Liver (tissue), 9 donors: Measurements from ENCODE around the gene PARP9. TPM values are rescaled to one million over a fixed set of nuclear protein-coding genes. Genes with fewer than 3 reads are reported as not detected.
"Not testable (repeated sequence)": the region's sequence is repeated elsewhere in the genome, so short reads cannot be mapped to it uniquely, and the experiment has no call there.

Experiments
- DNase-seq: peaks from one replicate; pipeline ENCODE4 v3.0.0-alpha.2; 2017; ENCODE audit warnings: low spot score
- H3K27ac ChIP-seq, 2 donors: one replicate each; pipeline ENCODE4 v1.7.0; 2013; ENCODE audit warnings: inconsistent platforms in 2 of 2, low read length in 2 of 2, control low read depth in 1 of 2, low read depth in 1 of 2, mild to moderate bottlenecking in 1 of 2
- H3K27me3 ChIP-seq, 4 donors: one replicate each; pipeline versions ENCODE4 v1.6.1 to v1.7.0; 2013; ENCODE audit warnings: low read length in 3 of 4, inconsistent platforms in 1 of 4, mild to moderate bottlenecking in 1 of 4, moderate library complexity in 1 of 4; ENCODE audit not compliant: control insufficient read depth in 4 of 4, insufficient read depth in 4 of 4
- H3K36me3 ChIP-seq, 4 donors: one replicate each; pipeline versions ENCODE4 v1.6.1 to v1.7.0; 2013; ENCODE audit warnings: low read length in 3 of 4, mild to moderate bottlenecking in 3 of 4, low read depth in 1 of 4, moderate library complexity in 1 of 4; ENCODE audit not compliant: control insufficient read depth in 4 of 4, insufficient read depth in 3 of 4
- H3K4me1 ChIP-seq, 4 donors: one replicate each; pipeline versions ENCODE4 v1.6.1 to v1.7.0; 2013; ENCODE audit warnings: low read length in 3 of 4, mild to moderate bottlenecking in 3 of 4, moderate library complexity in 1 of 4; ENCODE audit not compliant: control insufficient read depth in 4 of 4, insufficient read depth in 4 of 4
- H3K4me3 ChIP-seq, 3 donors: one replicate each; pipeline versions ENCODE4 v1.6.1 to v1.7.0; 2013; ENCODE audit warnings: low read length in 3 of 3, control low read depth in 1 of 3, low read depth in 1 of 3, mild to moderate bottlenecking in 1 of 3
- H3K9ac ChIP-seq, 2 donors: one replicate each; pipeline ENCODE4 v1.7.0; 2013; ENCODE audit warnings: low read length in 2 of 2, mild to moderate bottlenecking in 2 of 2, moderate library complexity in 2 of 2, control low read depth in 1 of 2, low read depth in 1 of 2
- H3K9me3 ChIP-seq, 4 donors: one replicate each; pipeline versions ENCODE4 v1.6.1 to v1.7.0; 2013; ENCODE audit warnings: low read length in 3 of 4; ENCODE audit not compliant: control insufficient read depth in 4 of 4
- ATF3 ChIP-seq: IDR thresholded peaks from 2 replicates; pipeline ENCODE4 v1.6.1; 2016; ENCODE audit warnings: antibody characterized with exemption
- CTCF ChIP-seq: fragments of 150-350 bp; IDR thresholded peaks from 2 replicates; pipeline ENCODE4 v1.5.1; 2017; ENCODE audit warnings: improper control_type of control experiment, low read depth, low read length; ENCODE audit not compliant: missing input control
- EGR1 ChIP-seq, 2 donors: IDR thresholded peaks; 2 replicates each; pipeline ENCODE4 v1.6.1; 2016 to 2018; ENCODE audit warnings: antibody characterized with exemption in 2 of 2, low read depth in 2 of 2
- FOXA1 ChIP-seq: IDR thresholded peaks from 2 replicates; pipeline ENCODE4 v1.6.1; 2016; ENCODE audit warnings: antibody characterized with exemption
- FOXA2 ChIP-seq: IDR thresholded peaks from 2 replicates; pipeline ENCODE4 v1.6.1; 2016; ENCODE audit warnings: antibody characterized with exemption
- HNF4A ChIP-seq, 2 donors: conservative IDR thresholded peaks; 2 replicates each; pipeline ENCODE4 v1.6.1; 2016; ENCODE audit warnings: antibody characterized with exemption in 2 of 2, mild to moderate bottlenecking in 2 of 2
- HNF4G ChIP-seq: IDR thresholded peaks from 2 replicates; pipeline ENCODE4 v1.6.1; 2016; ENCODE audit warnings: antibody characterized with exemption
- JUND ChIP-seq, 2 donors: IDR thresholded peaks; 2 replicates each; pipeline ENCODE4 v1.6.1; 2016; ENCODE audit warnings: antibody characterized with exemption in 2 of 2
- MAX ChIP-seq: IDR thresholded peaks from 2 replicates; pipeline ENCODE4 v1.6.1; 2016; ENCODE audit warnings: antibody characterized with exemption
- NR2F2 ChIP-seq: IDR thresholded peaks from 2 replicates; pipeline ENCODE4 v1.6.1; 2016; ENCODE audit warnings: antibody characterized with exemption
- RAD21 ChIP-seq, 2 donors: IDR thresholded peaks; 2 replicates each; pipeline ENCODE4 v1.6.1; 2016; ENCODE audit warnings: antibody characterized with exemption in 2 of 2, mild to moderate bottlenecking in 2 of 2
- REST ChIP-seq: IDR thresholded peaks from 2 replicates; pipeline ENCODE4 v1.6.1; 2016; ENCODE audit warnings: antibody characterized with exemption, mild to moderate bottlenecking
- RXRA ChIP-seq, 2 donors: IDR thresholded peaks; 2 replicates each; pipeline ENCODE4 v1.6.1; 2017 to 2018; ENCODE audit warnings: antibody characterized with exemption in 2 of 2, mild to moderate bottlenecking in 1 of 2
- SP1 ChIP-seq: IDR thresholded peaks from 2 replicates; pipeline ENCODE4 v1.6.1; 2018; ENCODE audit warnings: antibody characterized with exemption, mild to moderate bottlenecking
- TAF1 ChIP-seq: conservative IDR thresholded peaks from 2 replicates; pipeline ENCODE4 v1.6.1; 2016; ENCODE audit warnings: antibody characterized with exemption, mild to moderate bottlenecking
- YY1 ChIP-seq: IDR thresholded peaks from 2 replicates; pipeline ENCODE4 v1.6.1; 2016; ENCODE audit warnings: antibody characterized with exemption, mild to moderate bottlenecking
- whole genome bisulfite sequencing: extraction: QIAGEN DNeasy Blood & Tissue Kit; methylation state at CpG from one replicate; pipeline ENCODE4 v1.1.7; 2013; 5-methylcytosine and 5-hydroxymethylcytosine counted together
- polyA plus RNA-seq, 2 donors: library from polyadenylated mRNA; stranded (reverse) in 1 of 2; unstranded in 1 of 2; fragments of 200-250 nt in 1 of 2; fragments of >200 nt in 1 of 2; fragmentation: Nextera tagmentation in 1 of 2; extraction: Ambion mirVana in 1 of 2; gene quantifications; one replicate each; pipeline versions ENCODE4 v1.2.1 to v1.2.3, GENCODE V29; 2013 to 2015
- total RNA-seq, 2 donors: library from RNA; depleted of rRNA; stranded (reverse); fragments of >200 nt; gene quantifications; one replicate each; pipeline ENCODE4 v1.2.3, GENCODE V29; 2014
- donor health status: healthy.
- donor health status: healthy.
- donor health status: healthy.
- donor health status: healthy.
- donor health status: healthy.

Gene PARP9
- total and polyA plus RNA-seq, 4 donors: 34.8 to 74.0 (median 48.9) TPM

- peak overlapping the region; percentile 76 to 95 (median 82) for H3K4me3 ChIP-seq
- H3K9ac ChIP-seq: peak overlapping the region; percentile 39 to 69
- peak overlapping the region; percentile 95 to 98 for H3K27ac ChIP-seq
- no peak for TF ChIP-seq EGR1 (IDR thresholded peaks at IDR 0.05; ENCODE audit: low read depth in 2 of 2)
- 10% methylated on average over 19 of the region's 19 CpGs for WGBS
- no peaks in the 10 kb centered on the region for H3K9me3 ChIP-seq
- no peaks in the 10 kb centered on the region for H3K36me3 ChIP-seq
- DNase-seq: no peak
- peaks cover 3 to 48% (median 35%) of the 10 kb centered on the region in 4 donors for H3K4me1 ChIP-seq
- H3K27me3 ChIP-seq: no peaks in the 10 kb centered on the region
Measured at GRCh38 chr3:122513386-122514122, 50.5 kb downstream of the PARP9 start.

GRCh38 chr3:122512284-122512683 lies 51.8 kb downstream of the PARP9 start:
- peaks cover 3 to 48% (median 35%) of the 10 kb centered on the region in 4 donors for H3K4me1 ChIP-seq
- H3K9ac ChIP-seq: no peak overlapping the region
- no peaks in the 10 kb centered on the region for H3K27me3 ChIP-seq
- 93% methylated on average over 15 of the region's 15 CpGs for WGBS
- no peaks in the 10 kb centered on the region for H3K36me3 ChIP-seq
- H3K27ac ChIP-seq: no peak overlapping the region
- no peak for DNase-seq
- H3K4me3 ChIP-seq: no peak overlapping the region
- TF ChIP-seq HNF4A (conservative IDR thresholded peaks at IDR 0.05) (no peak), HNF4G (no peak), FOXA2 (no peak), TAF1 (no peak), NR2F2 (no peak), JUND (IDR thresholded peaks at IDR 0.05) (no peak), ATF3 (no peak), CTCF (no peak), RXRA (IDR thresholded peaks at IDR 0.05) (no peak), MAX (no peak), FOXA1 (no peak)
- no peaks in the 10 kb centered on the region for H3K9me3 ChIP-seq

GRCh38 chr3:122510878-122511535 lies 53.1 kb downstream of the PARP9 start:
- Histone ChIP-seq H3K27me3 (no peaks in the 10 kb centered on the region), H3K9me3 (no peaks in the 10 kb centered on the region), H3K4me1 (peaks cover 3 to 46% (median 32%) of the 10 kb centered on the region in 4 donors), H3K27ac (peak overlapping the region; percentile 32 to 66), H3K9ac (no peak overlapping the region), H3K4me3 (no peak overlapping the region), H3K36me3 (no peaks in the 10 kb centered on the region)
- peak; percentile 38 for DNase-seq
- WGBS: 40% methylated on average over 8 of the region's 8 CpGs
- no peak for TF ChIP-seq HNF4G
- peak; percentile 20 for TF ChIP-seq SP1
- TF ChIP-seq HNF4A (conservative IDR thresholded peaks at IDR 0.05): peak; percentile 56 to 62
- TF ChIP-seq RAD21 (IDR thresholded peaks at IDR 0.05): peak in 1 of 2 donors; percentile 47
- no peak for TF ChIP-seq REST
- peak; percentile 51 to 66 for TF ChIP-seq RXRA (IDR thresholded peaks at IDR 0.05)
- no peak for TF ChIP-seq MAX
- no peak for TF ChIP-seq EGR1 (IDR thresholded peaks at IDR 0.05; ENCODE audit: low read depth in 2 of 2)
- peak; percentile 45 for TF ChIP-seq YY1
- no peak for TF ChIP-seq FOXA2
- peak; percentile 56 to 60 for TF ChIP-seq JUND (IDR thresholded peaks at IDR 0.05)
- no peak for TF ChIP-seq TAF1
- no peak for TF ChIP-seq ATF3
- TF ChIP-seq NR2F2: no peak

- not testable (repeated sequence) for H3K27me3 ChIP-seq, DNase-seq, H3K4me3 ChIP-seq, H3K27ac ChIP-seq, H3K9ac ChIP-seq, H3K9me3 ChIP-seq, H3K36me3 ChIP-seq
- H3K4me1 ChIP-seq: peaks cover 6 to 35% (median 25%) of the 10 kb centered on the region in 4 donors
- WGBS: 93% methylated on average over 9 of the region's 9 CpGs
Measured at GRCh38 chr3:122508944-122509343, 55.2 kb downstream of the PARP9 start.
